Measurements from ENCODE around the gene MAP2K6.

Gene MAP2K6

GRCh38 chr17:69414408-69415274 is at the start of gene MAP2K6:
Gene MAP2K6, plus strand, starts transcription at chr17:69414697. Its CDS starts 288 bp downstream, at chr17:69414985.
- TF ChIP-seq CTCF (IDR thresholded peaks at IDR 0.05) = no peak

GRCh38 chr17:69367298-69367697 is 47.2 kb upstream of the MAP2K6 start:
- TF ChIP-seq CTCF (IDR thresholded peaks at IDR 0.05) = no peak

GRCh38 chr17:69373069-69373468 is 41.4 kb upstream of the MAP2K6 start:
- TF ChIP-seq CTCF (IDR thresholded peaks at IDR 0.05) = no peak

- no peak for TF ChIP-seq CTCF (IDR thresholded peaks at IDR 0.05)
These were observed 39.3 kb upstream of the MAP2K6 start for GRCh38 chr17:69375229-69375628.

GRCh38 chr17:69388822-69389442 is 25.6 kb upstream of the MAP2K6 start:
- TF ChIP-seq CTCF (IDR thresholded peaks at IDR 0.05) = no peak

- TF ChIP-seq CTCF (IDR thresholded peaks at IDR 0.05) = no peak
These were observed 23.5 kb upstream of the MAP2K6 start for GRCh38 chr17:69390795-69391501.

GRCh38 chr17:69401251-69401650 is 13.2 kb upstream of the MAP2K6 start:
- TF ChIP-seq CTCF (IDR thresholded peaks at IDR 0.05) = no peak

Data from LNCAP (cell line).